GM19238 (cell line): Measurements from ENCODE around the gene SLC45A1.

Experiments used
- DNase-seq: peaks from one replicate; pipeline ENCODE4 v3.0.0; 2011; ENCODE audit warnings: low spot score; ENCODE audit not compliant: insufficient read length

Gene SLC45A1

GRCh38 chr1:8352886-8353785 is 35.2 kb downstream of the SLC45A1 start:
- no peak for DNase-seq

GRCh38 chr1:8354038-8354437 is 36.1 kb downstream of the SLC45A1 start:
- DNase-seq: no peak

GRCh38 chr1:8355439-8356255 is 37.7 kb downstream of the SLC45A1 start:
- no peak for DNase-seq

GRCh38 chr1:8356256-8357209 is 38.6 kb downstream of the SLC45A1 start:
- DNase-seq: no peak

GRCh38 chr1:8357329-8358101 is 39.6 kb downstream of the SLC45A1 start:
- DNase-seq: no peak

GRCh38 chr1:8358241-8358896 is 40.5 kb downstream of the SLC45A1 start:
- no peak for DNase-seq

- no peak for DNase-seq
These were observed 41.1 kb downstream of the SLC45A1 start for GRCh38 chr1:8358897-8359616.

- no peak for DNase-seq
These were observed 41.9 kb downstream of the SLC45A1 start for GRCh38 chr1:8359617-8360481.

- DNase-seq: no peak
These were observed 42.7 kb downstream of the SLC45A1 start for GRCh38 chr1:8360493-8361197.

- no peak for DNase-seq
These were observed 43.4 kb downstream of the SLC45A1 start for GRCh38 chr1:8361198-8361849.

- no peak for DNase-seq
These were observed 44.8 kb downstream of the SLC45A1 start for GRCh38 chr1:8362701-8363101.

- no peak for DNase-seq
These were observed 45.4 kb downstream of the SLC45A1 start for GRCh38 chr1:8363186-8363766.

- DNase-seq: no peak
These were observed 45.9 kb downstream of the SLC45A1 start for GRCh38 chr1:8363767-8364301.

- no peak for DNase-seq
These were observed 46.9 kb downstream of the SLC45A1 start for GRCh38 chr1:8364528-8365442.

- no peak for DNase-seq
These were observed 47.9 kb downstream of the SLC45A1 start for GRCh38 chr1:8365661-8366362.
